NCI-H1436 (cell line): ENCODE data around the gene SNX9.
"Not testable (repeated sequence)": the region's sequence is repeated elsewhere in the genome, so short reads cannot be mapped to it uniquely, and the experiment has no call there.

Experiments used
- DNase-seq: peaks from one replicate; lab custom pipeline; 2025; lab: John Stamatoyannopoulos, UW

The SNX9 gene

DNA sequence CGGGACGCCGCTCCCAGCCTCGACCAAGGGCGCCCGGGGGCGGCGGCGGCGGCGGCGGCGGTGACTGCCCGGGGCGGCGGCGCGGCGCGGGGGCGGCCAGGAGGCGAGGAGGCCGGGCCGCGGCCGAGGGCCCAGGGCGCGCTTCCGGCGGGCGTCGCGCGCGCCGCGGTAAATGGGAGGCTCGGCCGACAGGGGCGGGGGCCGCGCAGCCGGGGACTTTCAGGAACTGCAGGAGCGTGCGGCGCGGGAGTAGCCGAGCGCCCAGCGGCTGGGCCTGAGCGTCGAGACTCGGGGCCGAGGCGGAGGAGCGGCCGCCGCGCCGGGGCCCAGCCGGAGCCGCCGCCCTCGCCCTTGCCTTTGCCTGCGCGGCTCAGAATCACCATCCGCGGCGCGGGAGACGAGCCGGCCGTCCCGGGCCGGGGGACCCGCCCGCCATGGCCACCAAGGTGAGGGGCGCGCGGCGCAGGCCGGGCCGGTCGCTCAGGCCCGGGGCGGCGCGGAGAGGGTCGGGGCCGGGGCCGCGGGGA lies at the start of gene SNX9:
SNX9 (plus strand) TSS at position 246 of the 527 bp plus-strand sequence; CDS start at position 435, 189 bp downstream.
- DNase-seq: peak; percentile 28

DNA sequence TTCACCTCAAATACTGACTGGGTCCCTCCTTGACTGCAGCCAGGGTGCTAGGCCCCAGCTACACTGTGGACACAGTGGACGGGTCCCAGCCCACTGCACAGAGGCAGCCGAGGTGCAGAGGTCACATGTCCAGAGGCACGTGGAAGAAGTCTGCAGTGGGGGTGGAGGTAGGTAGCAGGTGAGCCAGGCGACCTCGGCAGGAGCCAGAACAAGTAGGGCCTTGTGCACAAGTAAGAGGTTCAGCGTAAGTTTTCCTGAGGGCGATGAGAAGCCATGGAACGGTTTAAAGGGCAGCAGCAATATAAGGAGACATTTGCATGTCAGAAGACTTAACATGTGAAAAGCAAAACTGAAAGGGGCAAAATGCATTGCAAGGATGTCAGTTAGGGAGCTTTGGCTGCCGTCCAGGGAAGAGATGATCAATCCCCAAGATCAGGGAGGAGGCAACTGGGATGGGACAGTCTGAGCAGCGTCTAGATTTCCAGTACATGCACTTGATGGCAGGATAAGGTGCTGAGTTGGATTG lies 49.7 kb upstream of the SNX9 start:
- DNase-seq: no peak

DNA sequence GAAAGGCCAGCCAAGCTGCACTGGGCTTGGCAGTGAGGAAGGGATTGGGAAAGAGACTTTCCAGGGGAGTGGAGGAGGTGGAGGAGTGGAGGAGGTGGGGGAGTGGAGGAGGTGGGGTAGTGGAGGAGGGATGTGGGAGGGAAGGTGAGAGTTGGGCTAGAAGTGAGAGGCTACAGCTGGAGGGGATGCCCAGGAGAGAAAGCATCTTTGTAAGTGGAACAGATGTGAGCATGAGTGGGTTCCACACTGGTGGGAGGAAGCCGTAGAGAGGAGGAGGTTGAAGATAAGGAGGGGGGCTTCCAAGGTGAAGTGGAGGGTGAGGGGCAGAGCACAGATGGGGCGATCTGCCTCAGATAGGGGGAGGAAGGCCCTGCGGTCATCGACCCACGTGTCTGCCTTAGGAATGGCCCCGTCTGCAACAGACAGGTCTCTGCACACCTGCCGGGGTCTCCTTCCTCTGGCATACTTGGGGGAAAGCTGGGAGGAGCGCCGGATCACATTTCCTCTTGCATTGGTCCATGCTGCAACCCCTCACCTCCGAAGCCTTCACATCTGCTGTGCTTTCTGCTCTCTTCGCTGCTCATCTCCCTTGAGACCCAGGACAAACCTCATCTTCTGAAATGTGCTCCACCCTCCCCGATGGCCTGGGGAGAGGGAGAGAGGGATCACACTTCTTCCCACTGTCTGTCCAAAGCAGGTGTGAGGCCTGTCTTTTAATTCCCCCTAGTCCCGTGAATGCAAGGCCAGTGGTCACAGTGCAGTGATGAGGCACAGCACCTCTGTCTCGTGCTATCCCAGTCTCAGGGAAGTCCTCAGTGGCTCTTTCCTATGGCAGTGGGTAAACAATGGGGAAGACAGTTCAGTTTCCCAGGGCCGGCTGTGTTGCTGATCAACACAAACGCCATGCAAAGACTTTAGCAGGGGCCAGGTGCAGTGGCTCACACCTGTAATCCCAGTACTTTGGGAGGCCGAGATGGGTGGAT lies 48.6 kb upstream of the SNX9 start:
- DNase-seq: peak; percentile 32

DNA sequence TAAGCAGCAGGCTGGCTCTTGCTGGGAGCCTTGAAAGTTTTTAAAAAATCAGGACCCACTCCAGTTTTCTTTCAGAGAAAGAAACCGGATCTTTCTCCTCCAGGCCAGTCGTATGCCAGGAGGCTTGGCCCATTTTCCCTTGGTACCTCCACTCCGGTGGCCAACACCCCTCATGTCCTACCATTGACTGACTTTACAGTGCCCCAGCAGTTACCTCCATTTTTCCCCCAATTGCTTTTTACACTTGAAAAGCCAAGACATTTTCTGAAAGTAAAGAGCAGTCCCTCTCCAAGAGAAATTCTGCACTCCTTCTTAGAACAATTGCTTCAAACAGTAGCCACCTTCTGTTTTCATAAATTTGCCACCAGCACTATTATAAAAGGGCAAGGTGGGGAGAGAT lies 47.7 kb upstream of the SNX9 start:
- DNase-seq: no peak

DNA sequence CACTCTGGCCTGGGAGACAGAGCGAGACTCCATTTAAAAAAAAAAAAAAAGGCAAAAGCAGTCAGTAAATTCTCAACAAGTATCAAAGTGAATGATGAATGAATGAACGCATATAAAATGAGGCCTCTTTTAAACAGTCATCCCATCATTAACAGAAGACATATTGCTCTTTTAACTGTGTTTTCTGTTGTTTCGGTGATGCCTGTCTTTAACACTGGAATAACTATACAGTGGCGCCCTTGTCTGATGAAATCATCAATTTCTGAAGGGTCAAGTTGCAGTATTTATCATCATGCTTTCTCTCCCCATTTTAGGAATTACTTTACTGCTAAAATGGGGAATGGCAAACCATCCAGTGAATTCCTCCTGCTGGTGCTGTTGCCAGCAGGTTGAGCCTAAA lies 45.7 kb upstream of the SNX9 start:
- no peak for DNase-seq

DNA sequence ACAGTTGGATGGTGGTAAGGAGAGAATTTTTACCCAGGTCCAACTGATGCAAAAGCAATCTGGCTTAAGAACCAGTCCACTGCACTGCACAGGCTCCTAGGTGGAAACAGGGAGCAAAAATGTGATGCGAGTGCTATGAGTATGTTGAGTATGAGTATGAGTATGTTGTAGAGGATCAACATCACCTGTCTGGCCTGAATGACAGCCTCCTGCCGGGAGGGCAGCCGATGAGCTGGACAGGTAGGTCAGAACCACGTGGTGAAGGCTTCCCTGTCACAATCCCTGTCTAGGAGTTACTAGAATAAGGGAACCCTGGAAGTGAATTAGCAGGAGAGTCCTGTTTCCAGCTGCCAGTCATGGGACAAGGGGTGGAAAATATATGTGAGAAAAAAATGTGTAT lies 44.3 kb upstream of the SNX9 start:
- DNase-seq: no peak

DNA sequence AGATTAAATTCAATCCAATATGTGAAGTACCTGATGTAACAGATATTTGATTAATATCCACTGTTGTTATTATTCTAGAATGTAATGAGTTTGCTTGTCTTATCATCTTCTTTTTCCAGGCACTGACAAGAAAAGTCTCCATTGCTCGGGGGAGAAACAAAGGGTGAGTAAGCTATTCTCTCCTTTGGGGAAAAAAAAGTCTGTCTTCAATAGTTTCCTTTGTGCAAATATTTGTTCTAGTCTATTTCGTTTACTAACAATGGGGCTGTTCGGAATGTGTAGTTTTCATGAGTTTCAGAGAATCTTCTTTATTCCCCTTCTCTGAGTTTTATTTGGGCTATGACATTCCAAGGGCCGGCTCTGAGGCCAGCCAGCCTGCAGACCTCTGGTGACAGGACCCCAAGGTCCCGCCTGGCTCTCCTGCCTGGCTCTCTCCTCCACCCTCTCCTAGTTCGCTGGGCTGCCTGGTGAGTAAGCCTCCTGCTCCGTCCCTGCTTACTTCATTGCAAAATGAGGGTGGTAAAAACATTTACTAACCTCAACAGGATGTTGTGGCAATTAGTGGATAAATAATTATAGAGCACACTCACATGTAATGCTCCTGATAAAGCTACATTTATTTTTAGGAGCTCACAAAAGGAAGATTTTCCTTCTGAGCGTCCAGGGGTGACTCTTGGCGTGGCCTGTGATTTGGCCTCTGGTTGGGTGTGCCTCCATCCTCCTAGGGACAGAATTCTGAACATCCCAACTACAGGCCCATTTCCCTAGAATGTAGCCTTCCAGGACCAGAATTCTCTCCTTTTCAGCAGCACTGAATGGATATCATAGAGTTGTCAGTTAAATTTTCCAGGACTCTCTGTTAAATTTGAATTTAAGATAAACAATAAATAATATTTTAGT lies 43.1 kb upstream of the SNX9 start:
- no peak for DNase-seq

- DNase-seq: no peak
Measured at GRCh38 chr6:157785636-157786035, 37.4 kb upstream of the SNX9 start.

DNA sequence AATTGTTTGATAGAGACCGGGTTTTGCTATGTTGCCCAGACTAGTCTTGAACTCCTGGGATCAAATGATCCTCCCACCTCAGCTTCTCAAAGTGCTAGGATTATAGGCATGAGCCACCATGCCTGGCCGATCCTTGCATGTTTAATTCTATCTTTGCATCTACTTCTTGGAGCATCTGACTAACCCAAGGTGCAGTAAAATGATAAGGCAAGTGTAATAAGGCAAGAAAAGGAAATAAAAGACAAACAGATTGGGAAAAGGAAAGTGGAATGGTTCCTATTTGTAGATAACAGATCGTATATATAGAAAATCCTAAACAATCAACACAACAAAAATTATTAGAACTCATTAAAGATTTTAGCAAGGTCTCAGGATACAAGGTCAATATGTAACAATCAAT lies 36.8 kb upstream of the SNX9 start:
- DNase-seq: no peak

DNA sequence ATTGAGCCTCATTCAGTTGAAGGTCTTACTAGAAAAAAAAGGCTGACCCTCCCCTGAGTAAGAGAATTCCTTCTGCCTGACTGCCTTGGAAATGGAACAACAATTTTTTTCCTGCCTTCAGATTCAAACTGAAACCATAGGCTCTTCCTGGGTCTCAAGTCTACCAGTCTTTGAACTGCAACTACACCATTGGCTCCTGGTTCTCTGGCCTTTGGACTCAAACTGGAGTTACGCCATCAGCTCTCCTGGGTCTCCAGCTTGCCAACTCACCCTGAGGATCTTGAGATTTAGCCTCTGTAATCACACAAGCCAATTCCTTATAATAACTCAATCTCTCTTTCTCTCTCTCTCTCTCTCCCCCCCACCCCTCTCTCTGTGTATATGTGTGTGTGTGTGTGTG lies 36.0 kb upstream of the SNX9 start:
- no peak for DNase-seq

- DNase-seq: no peak
Measured at GRCh38 chr6:157788180-157788579, 34.9 kb upstream of the SNX9 start.

DNA sequence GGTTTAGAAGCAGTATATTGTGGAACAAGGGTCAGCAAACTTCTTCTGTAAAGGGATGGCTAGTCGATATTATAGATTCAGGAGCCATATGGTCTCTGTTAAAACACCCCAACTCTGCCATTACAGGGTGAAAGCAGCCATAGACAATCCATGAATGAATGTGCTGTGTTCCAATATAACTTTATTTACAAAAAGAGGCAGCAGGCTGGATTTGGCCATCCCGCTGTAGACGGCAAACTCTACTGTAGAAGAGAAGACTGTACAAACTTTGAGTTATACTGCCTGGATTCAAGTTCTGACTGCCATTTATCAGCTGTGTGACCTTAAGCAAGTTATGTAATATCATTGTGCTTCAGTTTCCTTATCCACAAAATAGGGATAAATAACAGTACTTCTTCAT lies 33.7 kb upstream of the SNX9 start:
- no peak for DNase-seq

- DNase-seq: no peak
Measured at GRCh38 chr6:157789861-157790260, 33.2 kb upstream of the SNX9 start.

DNA sequence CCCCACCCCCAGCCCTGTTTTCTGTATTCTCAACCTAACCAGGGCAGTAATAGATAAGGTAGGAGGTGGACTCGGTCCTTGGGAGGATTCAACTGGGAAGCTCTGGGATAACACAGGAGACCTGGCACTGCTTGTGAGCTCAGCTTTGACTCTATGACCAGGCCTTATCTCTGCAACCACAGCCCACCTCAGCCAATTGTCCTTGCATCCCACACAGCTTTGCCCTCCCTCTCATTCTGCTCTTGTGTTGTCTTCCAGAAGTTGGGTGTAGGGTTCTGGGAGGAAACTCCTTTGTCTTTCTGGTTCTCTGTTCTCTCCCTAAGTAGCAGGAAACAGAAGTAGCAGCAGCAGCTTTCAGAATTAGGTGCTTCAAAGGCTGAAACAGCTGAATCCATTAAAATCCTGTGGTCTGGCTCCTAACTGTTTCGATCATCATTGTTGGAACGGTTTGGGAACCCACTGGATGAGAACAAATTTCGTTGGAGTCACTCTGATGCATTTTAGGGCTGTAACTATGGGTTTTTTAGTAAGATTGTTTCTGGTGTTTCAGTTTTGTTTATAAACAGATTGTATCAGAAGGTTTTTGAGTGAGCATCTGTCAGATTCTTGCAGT lies 32.4 kb upstream of the SNX9 start:
- no peak for DNase-seq

DNA sequence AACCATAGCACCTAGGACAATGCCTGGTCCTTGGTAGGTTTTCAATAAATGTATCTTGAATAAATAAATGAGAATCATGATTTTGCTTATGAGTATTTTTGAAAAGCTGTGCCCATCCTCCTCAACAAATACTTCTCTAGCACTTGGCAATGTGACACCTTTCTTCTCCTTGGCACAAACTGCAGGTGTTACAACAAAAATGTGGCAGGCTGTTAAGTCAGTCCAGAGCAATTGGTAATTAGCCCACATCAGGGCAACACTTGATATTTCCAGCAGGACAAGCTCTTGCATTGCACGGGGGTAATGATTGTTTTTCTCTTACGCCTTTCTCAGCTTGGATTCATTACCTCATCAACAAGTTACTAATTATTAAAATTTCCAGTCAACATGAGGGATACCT lies 31.6 kb upstream of the SNX9 start:
- DNase-seq: no peak

DNA sequence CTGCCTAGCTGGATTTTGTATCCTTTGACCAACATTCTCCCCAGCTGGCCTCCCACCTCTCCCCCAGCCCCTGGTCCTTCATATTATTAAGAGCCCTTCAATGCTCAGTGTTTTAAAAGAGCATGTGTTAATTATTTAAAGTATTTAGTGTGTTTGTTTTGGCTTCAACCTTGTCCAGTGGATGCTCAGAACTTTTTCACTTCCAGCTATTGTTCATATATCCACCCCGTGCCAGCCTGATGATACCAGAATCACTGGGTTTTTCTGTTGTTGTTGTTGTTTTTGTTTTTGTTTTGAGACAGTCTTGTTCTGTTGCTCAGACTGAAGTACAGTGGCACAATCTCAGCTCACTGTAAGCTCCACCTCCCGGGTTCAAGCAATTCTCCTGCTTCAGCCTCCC lies 30.4 kb upstream of the SNX9 start:
- DNase-seq: no peak

- DNase-seq: not testable (repeated sequence)
Measured at GRCh38 chr6:157794012-157794411, 29.0 kb upstream of the SNX9 start.

DNA sequence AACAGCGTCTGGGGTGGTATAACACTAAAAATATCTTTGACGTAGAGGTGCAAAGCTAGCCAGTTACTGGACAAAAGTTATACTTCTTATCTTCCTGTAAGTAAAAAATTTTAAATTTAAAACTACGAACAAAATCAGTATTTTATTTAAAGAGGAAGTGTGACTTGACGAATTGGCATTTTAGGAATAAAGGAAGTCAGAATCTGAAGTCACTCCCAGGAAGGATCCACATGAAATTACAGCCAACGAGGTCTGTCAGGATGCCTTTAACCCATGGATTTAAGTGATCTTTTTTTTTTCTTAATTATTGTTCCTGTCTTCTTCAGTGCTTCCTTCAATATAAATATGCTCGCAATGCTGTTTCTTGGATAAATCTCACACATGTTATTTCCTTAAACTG lies 27.2 kb upstream of the SNX9 start:
- DNase-seq: no peak

DNA sequence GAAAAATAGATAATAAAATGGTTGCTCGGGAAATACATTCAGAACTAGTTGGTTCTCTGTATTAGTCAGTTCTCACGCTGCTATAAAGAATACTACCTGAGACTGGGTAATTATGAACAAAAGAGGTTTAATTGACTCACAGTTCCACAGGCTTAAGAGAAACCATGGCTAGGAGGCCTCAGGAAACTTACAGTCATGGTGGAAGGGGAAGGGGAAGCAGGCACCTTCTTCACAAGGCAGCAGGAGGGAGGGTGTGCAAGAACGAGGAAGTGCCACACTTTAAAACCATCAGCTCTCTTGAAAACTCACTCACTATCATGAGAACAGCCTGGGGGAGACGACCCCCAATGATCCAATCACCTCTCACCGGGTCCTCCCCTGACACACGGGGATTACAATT lies 24.2 kb upstream of the SNX9 start:
- DNase-seq: no peak

DNA sequence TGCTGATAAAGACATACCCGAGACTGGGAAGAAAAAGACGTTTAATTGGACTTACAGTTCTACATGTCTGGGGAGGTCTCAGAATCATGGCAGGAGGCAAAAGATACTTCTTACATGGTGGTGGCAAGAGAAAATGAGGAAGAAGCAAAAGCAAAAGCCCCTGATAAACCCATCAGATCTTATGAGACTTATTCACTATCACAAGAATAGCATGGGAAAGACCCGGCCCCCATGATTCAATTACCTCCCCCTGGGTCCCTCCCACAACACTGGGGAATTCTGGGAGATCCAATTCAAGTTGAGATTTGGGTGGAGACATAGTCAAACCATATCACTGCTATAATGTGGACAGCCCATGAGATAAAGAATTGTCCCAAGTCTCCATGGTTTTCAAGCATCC lies 23.5 kb upstream of the SNX9 start:
- DNase-seq: not testable (repeated sequence)

- DNase-seq: no peak
Measured at GRCh38 chr6:157800420-157801237, 22.4 kb upstream of the SNX9 start.
